Upper lobe of right lung (tissue), 1 donor: Measurements from ENCODE around the gene KCNS3. TPM values are rescaled to one million over a fixed set of nuclear protein-coding genes. Genes with fewer than 3 reads are reported as not detected.

Experiments used
- ATAC-seq: fragments of 200-7000 bp; cut with Tn5 transposase; one replicate; pipeline ENCODE4 v1.9.1; 2020; ENCODE audit warnings: mild to moderate bottlenecking, moderate library complexity
- DNase-seq: peaks from one replicate; pipeline ENCODE4 v3.0.0-alpha.2; 2020
- H3K27ac ChIP-seq: fragments of 200-600 bp; one replicate; pipeline ENCODE4 v1.8.0; 2022
- H3K27me3 ChIP-seq: fragments of 200-600 bp; one replicate; pipeline ENCODE4 v1.8.0; 2022; ENCODE audit warnings: mild to moderate bottlenecking
- H3K36me3 ChIP-seq: fragments of 200-600 bp; one replicate; pipeline ENCODE4 v1.8.0; 2022
- H3K4me1 ChIP-seq: fragments of 200-600 bp; one replicate; pipeline ENCODE4 v1.8.0; 2022
- H3K4me3 ChIP-seq: fragments of 200-600 bp; one replicate; pipeline ENCODE4 v1.8.0; 2022; ENCODE audit warnings: mild to moderate bottlenecking
- H3K9me3 ChIP-seq: fragments of 200-600 bp; one replicate; pipeline ENCODE4 v1.8.0; 2022
- intact Hi-C: fragments of 100-400 bp; cut with DNase I; formaldehyde crosslinking; loops from one replicate; pipeline ENCODE4 v1.11.0; 2022
- total RNA-seq: library from RNA; stranded (reverse); fragmentation: NEBNext Ultra II Directional; extraction: Animal tissue kit (Norgen Biotek cat#: 25700); gene quantifications from one replicate; pipeline ENCODE4 v1.2.1, GENCODE V29; 2021
- TF ChIP-seq, protein P1 (sequence below): fragments of 200-600 bp; IDR thresholded peaks from one replicate; pipeline ENCODE4 v1.8.0; 2022; ENCODE audit warnings: antibody characterized with exemption
- donor health status: DM: no; HTN: yes; CAD: no; lungs with severe emphysema.

Gene KCNS3
- total RNA-seq, 1 donor from 2014 or later: 47.8 TPM

DNA sequence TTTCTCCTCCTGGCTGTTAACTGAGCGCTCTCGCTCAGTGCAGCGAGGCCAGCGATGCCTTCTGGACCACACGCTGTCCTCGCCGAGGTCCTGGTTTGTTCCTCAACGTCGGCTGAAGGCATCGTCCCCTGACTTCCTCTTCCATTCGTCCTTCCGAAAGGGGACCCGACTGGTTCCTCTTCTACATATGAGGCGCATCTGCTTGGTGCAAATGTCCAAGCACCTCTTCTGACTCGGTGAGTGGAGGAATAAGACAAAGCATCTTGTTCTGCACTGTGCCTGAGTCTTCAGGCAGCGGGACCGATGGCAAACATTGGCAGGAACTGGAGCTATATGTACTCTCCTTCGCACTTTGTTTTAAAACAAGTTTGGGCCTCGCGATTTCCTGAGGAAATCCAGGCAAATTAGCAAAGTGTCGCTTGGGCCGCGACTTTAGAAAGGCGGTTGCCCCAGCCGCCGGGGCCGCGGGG lies 621 bp upstream of the KCNS3 start:
- TF ChIP-seq, protein P1, sequence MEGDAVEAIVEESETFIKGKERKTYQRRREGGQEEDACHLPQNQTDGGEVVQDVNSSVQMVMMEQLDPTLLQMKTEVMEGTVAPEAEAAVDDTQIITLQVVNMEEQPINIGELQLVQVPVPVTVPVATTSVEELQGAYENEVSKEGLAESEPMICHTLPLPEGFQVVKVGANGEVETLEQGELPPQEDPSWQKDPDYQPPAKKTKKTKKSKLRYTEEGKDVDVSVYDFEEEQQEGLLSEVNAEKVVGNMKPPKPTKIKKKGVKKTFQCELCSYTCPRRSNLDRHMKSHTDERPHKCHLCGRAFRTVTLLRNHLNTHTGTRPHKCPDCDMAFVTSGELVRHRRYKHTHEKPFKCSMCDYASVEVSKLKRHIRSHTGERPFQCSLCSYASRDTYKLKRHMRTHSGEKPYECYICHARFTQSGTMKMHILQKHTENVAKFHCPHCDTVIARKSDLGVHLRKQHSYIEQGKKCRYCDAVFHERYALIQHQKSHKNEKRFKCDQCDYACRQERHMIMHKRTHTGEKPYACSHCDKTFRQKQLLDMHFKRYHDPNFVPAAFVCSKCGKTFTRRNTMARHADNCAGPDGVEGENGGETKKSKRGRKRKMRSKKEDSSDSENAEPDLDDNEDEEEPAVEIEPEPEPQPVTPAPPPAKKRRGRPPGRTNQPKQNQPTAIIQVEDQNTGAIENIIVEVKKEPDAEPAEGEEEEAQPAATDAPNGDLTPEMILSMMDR: no peak
- H3K36me3 ChIP-seq: no peaks in the 10 kb centered on the region
- no peaks in the 10 kb centered on the region for H3K9me3 ChIP-seq
- ATAC-seq (peak; percentile 1), DNase-seq (no peak)
- peak overlapping the region; percentile 79 for H3K4me3 ChIP-seq
- H3K4me1 ChIP-seq: peaks cover 9% of the 10 kb centered on the region
- peak overlapping the region; percentile 69 for H3K27ac ChIP-seq
- intact Hi-C loops: no loop called here
- H3K27me3 ChIP-seq: no peaks in the 10 kb centered on the region

DNA sequence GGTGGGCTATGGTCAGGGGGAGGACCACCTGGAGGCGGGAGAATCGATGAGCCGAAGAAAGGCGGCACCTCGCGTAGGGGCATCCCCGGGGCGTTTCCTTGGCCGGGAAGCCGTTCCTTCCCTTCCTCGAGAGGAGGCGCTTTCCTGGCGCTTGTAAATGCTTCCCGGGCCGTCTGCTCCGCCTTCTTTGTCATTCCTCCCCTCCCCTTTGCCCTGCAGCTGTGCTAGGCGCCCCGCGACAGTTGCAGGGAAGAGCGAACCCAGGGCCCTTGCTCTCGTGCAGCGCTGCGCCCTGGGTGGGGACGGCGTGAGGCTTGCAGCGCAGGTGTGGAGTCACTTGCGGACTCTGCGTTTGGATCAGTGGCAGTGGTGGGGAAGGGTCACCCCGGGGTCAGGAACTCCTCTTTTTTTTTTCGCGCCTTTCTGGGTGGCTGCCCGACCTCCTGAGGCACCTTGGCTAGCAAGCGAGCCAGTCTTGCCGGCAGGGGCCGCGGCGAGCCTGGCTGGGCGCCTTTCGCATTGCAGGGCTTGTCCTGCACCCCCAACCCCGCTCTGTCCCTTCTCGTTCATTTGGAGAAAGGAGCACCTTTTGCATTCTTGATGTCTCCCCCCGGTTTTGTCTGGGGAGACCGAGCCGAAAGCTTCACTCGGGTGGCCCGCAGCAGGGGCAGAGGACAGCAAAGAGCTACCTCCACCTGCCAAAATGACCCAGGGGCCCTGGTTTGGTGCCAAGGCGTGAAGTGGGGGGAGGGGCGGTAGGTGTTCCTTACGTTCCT lies 858 bp downstream of the KCNS3 start:
- ATAC-seq: peak; percentile 81
- Histone ChIP-seq H3K36me3 (no peaks in the 10 kb centered on the region), H3K4me3 (peak overlapping the region; percentile 79), H3K4me1 (peaks cover 9% of the 10 kb centered on the region), H3K27ac (peak overlapping the region; percentile 82), H3K9me3 (no peaks in the 10 kb centered on the region), H3K27me3 (no peaks in the 10 kb centered on the region)
- DNase-seq: peak; percentile 87
- intact Hi-C loops: no loop called here
- TF ChIP-seq, protein P1: peak; percentile 33

GRCh38 chr2:17879913-17880274 lies 1.4 kb downstream of the KCNS3 start:
- peak overlapping the region; percentile 79 for H3K4me3 ChIP-seq
- peak overlapping the region; percentile 82 for H3K27ac ChIP-seq
- TF ChIP-seq, protein P1: no peak
- ATAC-seq (peak; percentile 32), DNase-seq (no peak)
- no peaks in the 10 kb centered on the region for H3K9me3 ChIP-seq
- peaks cover 9% of the 10 kb centered on the region for H3K4me1 ChIP-seq
- H3K36me3 ChIP-seq: no peaks in the 10 kb centered on the region
- H3K27me3 ChIP-seq: no peaks in the 10 kb centered on the region
- intact Hi-C loops: no loop called here

DNA sequence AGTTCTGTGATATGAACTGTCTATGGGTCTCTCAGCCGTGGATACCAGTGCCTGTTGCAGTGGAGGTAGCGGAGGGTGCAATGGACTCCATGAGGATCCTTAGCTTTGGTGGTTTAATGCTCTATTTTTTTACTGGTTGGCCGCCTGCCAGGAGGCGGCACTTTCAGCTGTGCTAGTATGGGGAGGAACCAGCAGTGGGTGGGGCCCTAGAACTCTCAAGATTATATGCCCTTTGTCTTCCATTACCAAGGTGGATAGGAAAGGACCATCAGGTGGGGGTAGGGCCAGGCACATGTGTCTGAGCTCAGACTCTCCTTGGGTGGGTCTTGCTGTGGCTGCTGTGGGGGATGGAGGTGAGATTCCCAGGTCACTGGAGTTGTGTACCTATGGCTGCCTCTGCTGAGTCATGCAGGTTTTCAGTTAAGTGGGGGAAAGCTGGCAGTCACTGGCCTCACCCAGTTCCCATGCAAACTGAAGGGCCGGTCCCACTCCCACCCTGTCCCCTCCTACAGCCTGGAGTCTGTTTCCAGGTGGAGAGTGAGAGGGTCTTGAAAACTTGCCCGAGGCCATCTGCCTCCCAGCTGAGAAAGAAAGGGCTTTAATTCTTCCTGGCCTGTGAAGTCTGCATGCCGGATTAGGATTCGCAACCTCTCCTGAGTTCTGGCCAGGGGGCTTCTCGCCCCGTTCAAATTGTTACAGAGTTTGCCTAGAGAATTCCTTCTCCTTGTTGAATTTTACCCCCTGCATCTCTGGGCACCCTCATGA lies 14.5 kb downstream of the KCNS3 start:
- Histone ChIP-seq H3K27ac (no peak overlapping the region), H3K4me1 (no peaks in the 10 kb centered on the region), H3K36me3 (no peaks in the 10 kb centered on the region), H3K4me3 (no peak overlapping the region), H3K9me3 (no peaks in the 10 kb centered on the region), H3K27me3 (no peaks in the 10 kb centered on the region)
- TF ChIP-seq, protein P1: no peak
- DNase-seq (no peak), ATAC-seq (peak; percentile 34)
- intact Hi-C loops: no loop called here

DNA sequence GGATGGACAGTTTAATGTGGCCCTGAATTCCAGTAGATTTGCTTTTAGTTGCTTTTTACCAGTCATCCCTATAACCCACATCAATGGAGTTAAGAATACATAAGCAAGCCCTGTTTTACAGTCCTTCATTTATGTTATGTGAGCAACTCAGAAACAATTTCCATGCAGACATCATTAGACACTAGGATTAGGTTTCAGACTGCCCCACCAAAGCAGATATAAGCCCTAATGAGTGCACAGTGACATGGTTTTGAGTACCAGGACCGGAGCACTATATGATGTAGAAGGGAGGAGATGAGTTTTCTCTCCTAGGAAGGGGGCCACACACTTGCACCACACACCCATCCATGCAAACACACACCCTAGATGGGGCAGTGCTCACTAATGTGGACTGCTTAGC lies 15.5 kb downstream of the KCNS3 start:
- H3K4me3 ChIP-seq: no peak overlapping the region
- H3K36me3 ChIP-seq: no peaks in the 10 kb centered on the region
- H3K27ac ChIP-seq: no peak overlapping the region
- no peak for DNase-seq
- no peak for ATAC-seq
- H3K27me3 ChIP-seq: no peaks in the 10 kb centered on the region
- no peaks in the 10 kb centered on the region for H3K4me1 ChIP-seq
- no peaks in the 10 kb centered on the region for H3K9me3 ChIP-seq
- intact Hi-C loops: no loop called here
- TF ChIP-seq, protein P1: no peak
